Choroid plexus epithelial cell (primary cell): ENCODE results near the gene ASIC2.

Source experiments
- DNase-seq: peaks from one replicate; pipeline ENCODE4 v3.0.0-alpha.2; 2010; ENCODE audit warnings: low read depth
- H3K4me3 ChIP-seq: 2 replicates; pipeline ENCODE4 v1.5.1; 2011; ENCODE audit warnings: low read depth, mild to moderate bottlenecking, control low read depth, low read length, moderate library complexity
- CTCF ChIP-seq: conservative IDR thresholded peaks from 2 replicates; pipeline ENCODE4 v1.5.1; 2011; ENCODE audit warnings: low read depth, mild to moderate bottlenecking, control low read depth, inconsistent platforms, low read length, moderate library complexity

The ASIC2 gene

DNA sequence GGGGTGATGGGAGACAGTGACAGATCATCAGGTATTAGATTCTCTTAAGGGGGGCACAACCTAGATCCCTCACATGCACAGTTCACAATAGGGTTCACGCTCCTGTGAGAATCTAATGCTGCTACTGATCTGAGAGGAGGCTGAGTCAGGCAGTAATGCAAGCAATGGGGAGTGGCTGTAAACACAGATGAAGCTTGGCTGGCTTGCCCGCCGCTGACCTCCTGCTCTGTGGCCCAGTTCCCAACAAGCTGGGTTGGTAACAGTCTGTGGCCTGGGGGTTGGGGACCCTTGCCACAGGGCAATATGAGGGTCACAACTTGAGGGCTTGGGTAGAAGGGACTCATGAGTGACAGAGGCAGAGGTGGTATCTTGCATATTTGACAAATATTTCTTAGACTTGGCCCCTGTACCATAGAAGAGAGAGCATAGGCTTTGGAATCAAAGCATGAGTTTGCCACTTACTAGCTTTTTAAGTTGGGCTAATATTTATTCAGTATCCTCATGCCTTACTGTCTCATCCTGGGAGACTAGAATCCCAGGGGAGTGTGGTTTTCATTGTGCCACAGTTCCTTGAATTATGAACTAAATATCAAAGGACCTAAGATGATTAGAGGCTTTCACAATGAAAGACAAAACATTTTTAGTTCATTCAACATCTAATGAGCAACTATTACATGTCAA, 168.1 kb downstream of the ASIC2 start:
- TF ChIP-seq CTCF = no peak
- DNase-seq = no peak
- H3K4me3 ChIP-seq = no peak overlapping the region

- no peak for DNase-seq
- TF ChIP-seq CTCF = no peak
- H3K4me3 ChIP-seq = no peak overlapping the region
These were observed 168.9 kb downstream of the ASIC2 start for GRCh38 chr17:33124185-33124584.

GRCh38 chr17:33121756-33122155, 171.3 kb downstream of the ASIC2 start:
- H3K4me3 ChIP-seq = no peak overlapping the region
- TF ChIP-seq CTCF = no peak
- no peak for DNase-seq

DNA sequence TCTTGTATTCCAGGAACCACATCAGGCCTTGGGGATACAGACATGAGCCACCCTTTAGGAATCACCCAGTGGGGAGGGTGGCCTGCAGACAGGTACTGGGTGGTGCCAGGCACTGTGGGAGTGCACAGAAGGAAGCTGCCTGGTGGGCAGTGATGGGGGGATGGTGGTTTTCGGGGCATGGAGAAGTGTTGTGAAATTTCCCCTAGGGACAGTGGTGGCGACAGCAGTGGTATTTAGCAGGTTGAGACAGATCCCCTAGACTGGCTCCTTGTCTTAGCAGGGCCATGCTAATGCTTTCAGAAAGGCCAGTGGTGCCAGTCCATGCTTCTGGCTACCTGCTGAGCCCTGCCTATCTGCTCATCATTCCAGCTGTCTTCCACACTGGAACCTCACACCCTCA, 171.8 kb downstream of the ASIC2 start:
- H3K4me3 ChIP-seq = no peak overlapping the region
- no peak for DNase-seq
- TF ChIP-seq CTCF = no peak

DNA sequence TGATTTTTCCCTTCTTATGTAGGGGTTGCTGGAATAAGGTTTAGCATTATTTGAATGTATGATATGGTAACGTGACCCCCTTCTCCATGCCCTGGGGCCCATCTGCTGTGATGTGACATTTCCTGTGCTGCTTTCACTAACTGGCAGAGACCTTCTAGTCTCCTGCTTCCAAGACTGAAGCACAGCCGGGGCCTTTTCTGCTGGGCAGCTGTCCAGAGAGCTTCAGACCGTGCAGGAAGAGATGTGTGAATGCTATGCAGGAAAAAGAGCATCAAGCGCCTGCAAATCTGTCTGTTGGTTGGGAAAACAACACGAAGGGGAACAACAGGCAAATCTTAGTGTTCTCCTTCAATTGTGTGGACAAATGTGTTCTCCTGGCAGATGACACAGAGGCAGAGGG, 173.0 kb downstream of the ASIC2 start:
- no peak for DNase-seq
- no peak overlapping the region for H3K4me3 ChIP-seq
- no peak for TF ChIP-seq CTCF

DNA sequence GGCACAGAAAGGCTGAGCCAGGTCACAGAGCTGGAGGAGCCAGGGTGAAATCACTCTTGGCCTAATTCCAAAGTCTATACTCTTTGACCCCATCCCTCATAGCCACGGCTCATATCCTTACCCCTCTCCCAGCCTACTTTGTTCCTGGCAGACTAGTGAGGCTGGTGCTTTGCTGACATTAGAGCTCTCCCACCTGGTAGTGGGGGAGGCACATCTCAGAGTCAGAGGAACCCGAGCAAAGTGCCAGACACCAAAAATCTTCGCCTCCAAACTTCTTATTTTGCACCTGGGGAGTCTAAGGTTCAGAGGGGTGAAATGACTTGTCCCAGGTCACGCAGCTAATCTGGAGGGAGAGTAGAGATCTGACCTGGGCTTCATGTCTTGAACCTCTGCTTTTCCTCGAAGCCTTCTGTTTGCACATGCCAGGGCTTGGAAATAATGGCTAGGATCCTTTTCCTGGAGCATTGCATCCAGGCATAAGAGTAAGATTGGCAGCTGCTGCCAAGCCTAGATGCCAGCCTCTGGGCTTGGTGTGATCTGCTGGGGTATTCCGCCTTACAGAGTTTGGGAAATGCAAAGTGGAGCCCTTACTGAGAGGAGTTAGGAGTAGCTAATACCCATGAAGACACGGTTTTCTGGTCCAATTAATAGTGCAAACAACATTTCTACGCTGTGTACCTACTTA, 174.6 kb downstream of the ASIC2 start:
- no peak overlapping the region for H3K4me3 ChIP-seq
- TF ChIP-seq CTCF = no peak
- DNase-seq = no peak
